LNCaP clone FGC (cell line): Measurements from ENCODE around the gene NDUFB10.

Experiments used
- DNase-seq: peaks from one replicate; pipeline ENCODE4 v3.0.0-alpha.2; 2011; ENCODE audit warnings: low read depth
- H3K4me3 ChIP-seq: 2 replicates; pipeline ENCODE4 v1.5.1; 2011; ENCODE audit warnings: mild to moderate bottlenecking, low read depth, low read length, control low read depth
- TF ChIP-seq, protein P1 (sequence below): IDR thresholded peaks from 2 replicates; pipeline ENCODE4 v1.5.1; 2012; ENCODE audit warnings: mild to moderate bottlenecking; ENCODE audit not compliant: control insufficient read depth, insufficient read depth; ENCODE audit errors: extremely low read depth

Gene NDUFB10

DNA sequence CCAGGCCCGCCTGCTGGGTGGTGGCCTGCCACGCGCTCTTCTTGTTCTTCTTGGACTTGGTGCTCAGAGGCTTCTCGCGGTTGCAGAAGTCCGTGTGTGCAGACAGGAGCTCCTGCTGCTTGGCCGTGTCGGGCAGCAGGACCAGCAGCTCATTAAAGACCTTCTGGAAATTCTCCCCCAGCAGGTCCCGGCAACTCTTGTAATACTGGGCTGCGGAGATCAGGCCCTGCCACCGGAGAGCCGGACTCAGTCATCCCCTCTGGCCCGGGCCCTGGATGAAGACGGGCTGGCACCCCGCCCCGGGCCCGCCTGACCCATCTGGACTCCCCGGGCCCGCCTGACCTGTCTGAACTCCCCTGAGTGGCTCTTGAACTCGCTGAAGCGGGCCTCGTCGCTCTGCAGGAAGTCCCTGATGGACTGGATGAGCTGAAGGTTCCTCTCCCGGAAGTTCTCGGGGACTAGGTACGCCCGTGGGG, 39.1 kb downstream of the NDUFB10 start:
- TF ChIP-seq, protein P1, sequence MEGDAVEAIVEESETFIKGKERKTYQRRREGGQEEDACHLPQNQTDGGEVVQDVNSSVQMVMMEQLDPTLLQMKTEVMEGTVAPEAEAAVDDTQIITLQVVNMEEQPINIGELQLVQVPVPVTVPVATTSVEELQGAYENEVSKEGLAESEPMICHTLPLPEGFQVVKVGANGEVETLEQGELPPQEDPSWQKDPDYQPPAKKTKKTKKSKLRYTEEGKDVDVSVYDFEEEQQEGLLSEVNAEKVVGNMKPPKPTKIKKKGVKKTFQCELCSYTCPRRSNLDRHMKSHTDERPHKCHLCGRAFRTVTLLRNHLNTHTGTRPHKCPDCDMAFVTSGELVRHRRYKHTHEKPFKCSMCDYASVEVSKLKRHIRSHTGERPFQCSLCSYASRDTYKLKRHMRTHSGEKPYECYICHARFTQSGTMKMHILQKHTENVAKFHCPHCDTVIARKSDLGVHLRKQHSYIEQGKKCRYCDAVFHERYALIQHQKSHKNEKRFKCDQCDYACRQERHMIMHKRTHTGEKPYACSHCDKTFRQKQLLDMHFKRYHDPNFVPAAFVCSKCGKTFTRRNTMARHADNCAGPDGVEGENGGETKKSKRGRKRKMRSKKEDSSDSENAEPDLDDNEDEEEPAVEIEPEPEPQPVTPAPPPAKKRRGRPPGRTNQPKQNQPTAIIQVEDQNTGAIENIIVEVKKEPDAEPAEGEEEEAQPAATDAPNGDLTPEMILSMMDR = no peak
- H3K4me3 ChIP-seq = no peak overlapping the region
- DNase-seq = no peak

DNA sequence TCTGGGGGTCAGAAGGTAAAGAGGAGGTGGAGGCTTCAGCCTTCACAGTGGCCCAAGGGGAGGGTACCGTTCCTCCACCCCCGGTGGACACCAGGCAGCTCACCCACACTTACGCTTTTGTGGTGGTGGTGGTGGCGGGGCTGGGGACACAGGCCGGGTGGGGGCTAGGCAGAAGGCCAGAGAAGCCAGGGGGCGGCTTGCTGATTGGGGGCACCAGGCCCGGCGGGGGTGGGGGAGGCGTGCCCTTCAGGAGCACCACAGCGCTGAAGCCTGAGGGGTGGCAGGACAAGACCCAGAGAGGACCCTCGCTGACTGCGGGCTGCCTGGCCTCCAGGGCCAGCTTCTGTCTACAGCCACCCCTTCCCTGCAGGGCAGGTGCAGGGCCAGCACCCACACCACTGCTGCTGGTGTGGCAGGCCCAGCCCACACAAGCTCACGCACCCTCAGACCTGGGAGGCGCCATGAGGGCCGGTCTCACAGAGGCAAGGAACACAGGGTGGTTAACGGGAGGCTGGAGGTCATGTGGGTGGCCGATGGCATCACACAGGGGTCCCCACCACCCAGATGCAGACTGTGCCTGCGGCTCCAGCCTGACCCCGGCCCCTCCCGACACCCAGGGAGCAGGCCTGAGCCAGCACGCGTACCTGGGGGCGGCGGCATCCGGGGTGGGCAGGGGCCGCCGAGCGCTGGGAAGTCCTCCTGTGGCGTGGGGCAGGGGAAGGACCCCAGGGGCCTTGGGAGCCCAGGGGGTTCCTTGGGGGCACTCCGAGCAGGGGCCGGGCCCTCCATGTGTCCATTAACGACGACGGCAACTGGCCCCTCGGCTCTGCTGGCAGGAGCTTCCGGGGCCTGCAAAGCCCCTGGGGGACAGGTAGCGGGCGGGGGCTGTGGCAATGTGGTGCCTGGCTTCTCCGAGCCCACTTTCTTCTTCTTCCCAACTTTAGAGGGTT, 39.8 kb downstream of the NDUFB10 start:
- no peak for DNase-seq
- TF ChIP-seq, protein P1 = no peak
- no peak overlapping the region for H3K4me3 ChIP-seq

DNA sequence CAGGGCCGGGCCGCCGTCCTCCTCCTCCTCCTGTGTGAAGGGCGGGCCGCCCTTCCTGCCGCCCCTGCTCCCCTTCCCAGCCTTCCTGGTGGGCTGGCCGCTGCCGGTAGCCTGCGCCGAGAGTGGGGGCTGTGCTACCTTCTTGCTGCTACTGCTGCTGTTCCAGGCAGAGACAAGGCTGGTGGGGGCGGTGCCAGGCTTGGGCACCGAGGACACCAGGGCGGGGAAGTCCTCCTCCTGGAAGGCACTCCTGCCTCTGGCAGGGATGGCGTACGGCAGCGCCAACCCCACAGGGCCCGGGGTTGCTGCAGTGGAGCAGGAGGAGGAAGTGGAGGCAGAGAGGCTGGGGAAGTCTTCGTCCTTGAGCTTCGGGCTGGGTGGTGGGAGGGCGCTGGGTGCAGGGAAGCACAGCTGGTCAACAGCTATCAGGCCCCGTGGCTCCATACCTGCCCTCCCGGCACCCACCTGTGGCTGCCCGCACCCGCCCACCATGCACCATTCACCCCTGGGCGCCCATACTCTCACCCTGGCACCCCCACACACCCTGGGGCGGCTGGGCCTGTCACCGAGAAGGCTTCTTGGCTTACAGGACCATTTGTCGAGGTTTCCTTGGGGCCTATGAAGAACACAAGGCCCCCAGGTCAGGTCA, 40.7 kb downstream of the NDUFB10 start:
- no peak for DNase-seq
- H3K4me3 ChIP-seq = no peak overlapping the region
- TF ChIP-seq, protein P1 = no peak

DNA sequence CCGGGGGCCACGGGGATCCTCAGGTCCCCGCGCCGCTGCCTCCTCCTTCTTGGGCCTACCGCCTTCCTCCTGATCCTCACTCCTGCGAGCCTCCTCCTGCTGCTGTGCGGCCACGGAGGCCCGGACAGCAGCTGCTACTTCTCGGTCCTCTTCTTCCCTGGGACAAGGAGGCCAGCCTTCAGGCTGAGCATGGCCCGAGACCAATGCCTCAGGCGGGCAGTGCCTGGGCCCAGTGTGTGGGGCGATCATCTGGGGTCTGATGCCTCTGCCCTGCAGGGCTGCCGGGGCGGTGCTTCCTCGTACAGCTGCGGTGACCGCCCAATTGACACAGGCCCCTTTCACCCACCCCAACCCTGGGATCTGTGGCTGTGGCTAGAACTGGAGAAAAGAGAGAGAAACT, 41.7 kb downstream of the NDUFB10 start:
- no peak overlapping the region for H3K4me3 ChIP-seq
- TF ChIP-seq, protein P1 = no peak
- DNase-seq = no peak

DNA sequence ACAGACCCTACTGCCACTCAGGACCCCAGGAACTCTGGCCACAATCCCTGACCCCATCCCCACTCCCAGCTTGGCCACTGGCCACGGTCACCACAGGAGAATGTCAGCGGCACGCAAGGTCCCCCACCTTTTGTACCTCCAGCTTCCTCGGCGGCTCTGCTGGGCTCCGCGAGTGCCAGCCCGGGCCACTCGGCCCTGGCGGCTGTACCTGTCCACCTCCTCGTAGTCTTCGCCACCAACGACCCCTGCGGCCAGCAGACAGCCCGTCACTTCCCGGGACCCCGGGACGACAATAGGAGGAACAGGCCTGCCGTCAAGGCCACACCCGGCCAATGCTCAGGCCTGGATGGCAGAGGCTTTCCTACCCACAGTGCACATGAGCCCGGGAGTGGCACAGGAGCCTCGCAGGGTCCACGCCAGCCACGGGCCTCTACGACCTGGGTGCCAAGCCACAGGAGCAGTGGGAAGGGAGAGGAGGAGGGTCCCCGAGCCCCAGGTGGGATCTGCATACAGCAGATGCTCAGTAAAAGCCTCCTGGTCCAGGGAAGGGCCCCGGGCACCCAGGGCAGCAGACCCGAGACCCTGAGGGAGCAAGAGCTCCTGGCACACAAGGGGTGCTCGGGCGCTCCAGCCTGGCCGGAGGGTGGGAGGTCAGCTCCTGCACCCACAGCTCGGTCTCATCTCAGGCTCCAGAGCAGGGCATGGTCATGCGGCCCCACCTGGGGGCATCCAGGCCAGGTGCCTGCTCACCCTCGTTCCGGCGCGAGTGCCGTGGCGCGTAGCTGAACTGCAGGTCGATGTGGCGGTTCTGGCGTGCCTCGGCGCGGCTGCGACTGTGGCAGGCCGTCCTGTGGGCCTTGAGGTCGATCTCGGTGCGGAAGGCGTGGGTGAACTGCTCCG, 42.4 kb downstream of the NDUFB10 start:
- no peak for DNase-seq
- TF ChIP-seq, protein P1 = no peak

DNA sequence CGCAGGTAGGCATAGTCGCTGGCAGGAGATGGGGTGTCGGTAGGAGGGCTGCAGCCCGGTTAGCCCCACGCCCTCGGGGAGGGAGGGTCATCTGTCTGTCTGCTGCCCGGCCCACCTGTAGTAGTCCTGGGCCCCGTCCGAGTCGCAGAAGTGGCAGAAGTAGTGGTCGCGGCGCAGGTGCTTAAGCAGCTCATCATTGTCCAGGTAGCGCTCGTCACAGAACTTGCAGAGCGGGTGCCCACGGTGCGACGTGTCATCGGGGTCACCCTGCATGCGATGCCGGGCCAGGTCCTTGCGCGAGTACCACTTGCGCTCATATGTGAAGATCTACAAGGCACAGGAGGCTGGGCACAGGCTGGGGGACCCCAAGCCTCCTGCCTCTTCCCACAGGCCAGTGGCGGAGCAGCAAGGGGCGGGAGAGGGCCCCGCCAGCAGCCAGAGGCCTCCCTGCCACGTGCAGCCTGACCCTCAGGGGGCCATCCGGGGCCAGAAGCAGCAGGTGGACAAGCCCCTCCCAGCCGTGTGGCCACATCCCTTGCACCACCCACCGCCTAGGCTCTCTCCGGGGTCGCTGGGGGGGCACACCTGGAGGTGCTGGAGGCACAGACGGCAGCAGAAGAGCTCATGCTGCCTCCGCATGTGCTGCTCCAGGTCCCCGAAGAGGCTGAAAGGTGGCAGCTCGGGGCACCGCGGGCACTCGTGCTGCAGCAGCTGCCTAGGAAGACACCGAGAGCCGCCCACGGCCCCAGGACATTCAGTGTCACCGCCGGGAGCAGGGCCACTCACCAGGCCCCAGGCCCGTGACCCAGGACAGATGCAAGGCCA, 43.3 kb downstream of the NDUFB10 start:
- TF ChIP-seq, protein P1 = no peak

More for the DNA sequence above, 42.4 kb downstream of the NDUFB10 start:
- H3K4me3 ChIP-seq = no peak overlapping the region

More for the DNA sequence above, 43.3 kb downstream of the NDUFB10 start:
- no peak overlapping the region for H3K4me3 ChIP-seq
- no peak for DNase-seq
